ENCODE measurements around the gene TTC23L. TPM values are rescaled to one million over a fixed set of nuclear protein-coding genes. Genes with fewer than 3 reads are reported as not detected.

Gene TTC23L
- total RNA-seq, 1 experiment from 2014 or later, result 3.9 TPM

- no TSS peak for BruUV-seq (replicated peaks)
- Histone ChIP-seq H3K36me3 (ENCODE audit: low read depth) (no peaks in the 10 kb centered on the region), H2AFZ (no peak overlapping the region), H3K4me2 (no peak overlapping the region), H3K4me3 (no peak overlapping the region), H3K79me2 (ENCODE audit: low read depth) (no peaks in the 10 kb centered on the region), H3F3A (ENCODE audit: insufficient read depth, low read depth) (no peaks in the 10 kb centered on the region), H3K9me3 (ENCODE audit: insufficient read depth, low read depth) (no peaks in the 10 kb centered on the region), H3K27me3 (ENCODE audit: insufficient read depth, low read depth) (no peaks in the 10 kb centered on the region), H3K9me2 (ENCODE audit: insufficient read depth) (no peaks in the 10 kb centered on the region), H3K27ac (no peak overlapping the region), H3K4me1 (replicated peaks; ENCODE audit: insufficient read depth) (peaks cover under 1% of the 10 kb centered on the region; the same call in 1 of the 2 replicates), H4K20me1 (ENCODE audit: insufficient read depth) (no peaks in the 10 kb centered on the region)
- no peak for DNase-seq
- TF ChIP-seq EZH2 (IDR thresholded peaks at IDR 0.05; ENCODE audit: low read depth) (no peak), CTCF (conservative IDR thresholded peaks at IDR 0.05) (no peak)
- ChIA-PET POLR2A (ENCODE audit: unreplicated experiment) (no interaction called here), CTCF (no interaction called here)
- intact Hi-C loops (cut with micrococcal nuclease; ENCODE audit: unreplicated experiment), result no loop called here
Measured at GRCh38 chr5:34844999-34845398, 6.0 kb downstream of the TTC23L start.

DNA sequence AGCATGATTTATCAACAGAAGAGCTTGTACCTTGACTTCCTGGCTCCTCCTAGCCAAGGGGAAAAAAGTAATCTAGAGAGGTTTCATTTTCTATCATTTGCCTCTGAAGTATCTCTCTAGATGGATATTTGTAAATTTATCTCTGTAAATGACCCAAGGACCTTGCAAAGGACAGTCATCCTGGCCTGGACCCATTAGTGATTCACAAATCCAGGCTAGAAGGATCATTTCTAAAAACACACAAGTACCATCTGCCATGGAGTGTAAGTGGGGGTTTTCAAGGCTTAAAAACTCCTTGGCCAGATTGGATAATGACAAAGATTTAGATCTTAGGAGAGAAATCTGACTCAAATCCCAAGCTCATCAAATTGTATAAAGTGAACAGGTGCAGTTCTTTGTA lies 8.1 kb downstream of the TTC23L start:
- intact Hi-C loops (cut with micrococcal nuclease; ENCODE audit: unreplicated experiment), result no loop called here
- POLR2A ChIA-PET (ENCODE audit: unreplicated experiment), result interaction anchor here (0.6 kb wide), 1 partner anchor 56 kb away, joined by 13 read pairs; no protein-coding TSS in a partner anchor
- H4K20me1 ChIP-seq (ENCODE audit: insufficient read depth), result no peaks in the 10 kb centered on the region
- peak in 1 of 2 experiments; percentile 21 for DNase-seq
- no peaks in the 10 kb centered on the region for H3K36me3 ChIP-seq (ENCODE audit: low read depth)
- no peaks in the 10 kb centered on the region for H3F3A ChIP-seq (ENCODE audit: insufficient read depth, low read depth)
- H2AFZ ChIP-seq, result no peak overlapping the region
- no peak overlapping the region for H3K27ac ChIP-seq
- no peak for TF ChIP-seq EZH2 (IDR thresholded peaks at IDR 0.05; ENCODE audit: low read depth)
- no peak for TF ChIP-seq CTCF (conservative IDR thresholded peaks at IDR 0.05)
- H3K4me3 ChIP-seq, result no peak overlapping the region
- H3K9me3 ChIP-seq (ENCODE audit: insufficient read depth, low read depth), result no peaks in the 10 kb centered on the region
- no peak overlapping the region for H3K4me2 ChIP-seq
- H3K9me2 ChIP-seq (ENCODE audit: insufficient read depth), result no peaks in the 10 kb centered on the region
- no peaks in the 10 kb centered on the region for H3K4me1 ChIP-seq (replicated peaks; ENCODE audit: insufficient read depth)
- no TSS peak for BruUV-seq (replicated peaks)
- CTCF ChIA-PET, result no interaction called here
- no peaks in the 10 kb centered on the region for H3K27me3 ChIP-seq (ENCODE audit: insufficient read depth, low read depth)
- H3K79me2 ChIP-seq (ENCODE audit: low read depth), result no peaks in the 10 kb centered on the region

DNA sequence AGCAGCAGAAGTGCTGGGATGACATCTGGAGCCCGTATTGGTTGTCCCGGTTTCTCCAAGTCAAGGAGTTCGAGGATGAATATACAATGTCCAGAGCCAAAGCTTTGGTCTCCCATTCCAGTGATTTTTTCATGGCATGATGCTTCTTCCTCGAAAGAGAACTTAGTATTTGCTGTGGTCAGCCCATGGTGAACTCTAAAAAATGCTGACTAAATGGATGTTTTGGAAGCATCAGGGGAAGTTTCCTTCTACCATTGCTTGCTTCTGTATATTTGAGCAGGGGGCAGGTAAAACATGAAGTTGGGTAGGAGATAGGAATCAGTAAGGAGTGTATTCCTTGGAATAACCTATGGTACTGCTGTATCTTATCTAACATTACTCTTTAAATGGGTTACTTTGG lies 8.6 kb downstream of the TTC23L start:
- no peaks in the 10 kb centered on the region for H3K27me3 ChIP-seq (ENCODE audit: insufficient read depth, low read depth)
- no peaks in the 10 kb centered on the region for H3K79me2 ChIP-seq (ENCODE audit: low read depth)
- POLR2A ChIA-PET (ENCODE audit: unreplicated experiment), result interaction anchor here (0.6 kb wide), 1 partner anchor 55 kb away, joined by 13 read pairs; no protein-coding TSS in a partner anchor
- no peaks in the 10 kb centered on the region for H3F3A ChIP-seq (ENCODE audit: insufficient read depth, low read depth)
- intact Hi-C loops (cut with micrococcal nuclease; ENCODE audit: unreplicated experiment), result no loop called here
- H3K4me2 ChIP-seq, result no peak overlapping the region
- H3K9me2 ChIP-seq (ENCODE audit: insufficient read depth), result no peaks in the 10 kb centered on the region
- no peaks in the 10 kb centered on the region for H4K20me1 ChIP-seq (ENCODE audit: insufficient read depth)
- no peak overlapping the region for H3K4me3 ChIP-seq
- DNase-seq, result no peak
- TF ChIP-seq EZH2 (IDR thresholded peaks at IDR 0.05; ENCODE audit: low read depth) (no peak), CTCF (conservative IDR thresholded peaks at IDR 0.05) (no peak)
- H3K36me3 ChIP-seq (ENCODE audit: low read depth), result no peaks in the 10 kb centered on the region
- no peaks in the 10 kb centered on the region for H3K4me1 ChIP-seq (replicated peaks; ENCODE audit: insufficient read depth)
- CTCF ChIA-PET, result no interaction called here
- H3K27ac ChIP-seq, result no peak overlapping the region
- H3K9me3 ChIP-seq (ENCODE audit: insufficient read depth, low read depth), result no peaks in the 10 kb centered on the region
- BruUV-seq (replicated peaks), result no TSS peak
- no peak overlapping the region for H2AFZ ChIP-seq

Measured in PC-9 (cell line).